ENCODE data around the gene PHLDB2.

- TF ChIP-seq CTCF (IDR thresholded peaks at IDR 0.05 in 2 of 3, conservative IDR thresholded peaks at IDR 0.05 in 1 of 3; ENCODE audit: control insufficient read depth in 2 of 3, extremely low read depth in 1 of 3, insufficient read depth in 1 of 3, low read depth in 3 of 3, low read length in 3 of 3) (no peak), SPI1 (IDR thresholded peaks at IDR 0.05; ENCODE audit: borderline replicate concordance, insufficient read depth, low read depth, low read length) (no peak)
Measured at GRCh38 chr3:111965484-111965883, 106.4 kb downstream of the PHLDB2 start.
